ENCODE measurements around the gene TXNDC8. TPM values are rescaled to one million over a fixed set of nuclear protein-coding genes. Genes with fewer than 3 reads are reported as not detected.

The TXNDC8 gene
- total RNA-seq, 1 donor from 2014 or later: not detected

- Mint-ChIP-seq H3K27ac (no peak overlapping the region), H3K4me1 (peaks cover 1% of the 10 kb centered on the region), H3K27me3 (ENCODE audit: insufficient read depth, low read depth) (peaks cover 4% of the 10 kb centered on the region), H3K36me3 (no peaks in the 10 kb centered on the region), H3K4me3 (no peak overlapping the region), H3K9me3 (peaks cover 2% of the 10 kb centered on the region)
- no peaks in the 10 kb centered on the region for H3K27me3 ChIP-seq
- no peak overlapping the region for H3K9ac ChIP-seq
- H3K4me3 ChIP-seq: no peak overlapping the region
- no peak for DNase-seq (ENCODE audit: low spot score)
- no peaks in the 10 kb centered on the region for H3F3A ChIP-seq (ENCODE audit: low read depth)
- no peak overlapping the region for H2AFZ ChIP-seq (replicated peaks)
- no peak for TF ChIP-seq EZH2 (IDR thresholded peaks at IDR 0.05)
- no peak for TF ChIP-seq CTCF (IDR thresholded peaks at IDR 0.05)
- no peak for TF ChIP-seq EZH2phosphoT487 (IDR thresholded peaks at IDR 0.05)
- H3K36me3 ChIP-seq: no peaks in the 10 kb centered on the region
- H3K27ac ChIP-seq: no peak overlapping the region
- no peak overlapping the region for H3K4me2 ChIP-seq
- H3K4me1 ChIP-seq: no peaks in the 10 kb centered on the region
- H4K20me1 ChIP-seq (ENCODE audit: low read depth): no peaks in the 10 kb centered on the region
- H3K79me2 ChIP-seq (ENCODE audit: low read depth): no peaks in the 10 kb centered on the region
- no peaks in the 10 kb centered on the region for H3K9me3 ChIP-seq (ENCODE audit: low read depth)
Measured at GRCh38 chr9:110282018-110282738, 55.5 kb downstream of the TXNDC8 start.

- H3K4me1 ChIP-seq: no peaks in the 10 kb centered on the region
- Mint-ChIP-seq H3K27ac (no peak overlapping the region), H3K4me1 (peaks cover 8% of the 10 kb centered on the region), H3K4me3 (no peak overlapping the region), H3K9me3 (no peaks in the 10 kb centered on the region), H3K36me3 (no peaks in the 10 kb centered on the region), H3K27me3 (ENCODE audit: insufficient read depth, low read depth) (no peaks in the 10 kb centered on the region)
- TF ChIP-seq EZH2 (IDR thresholded peaks at IDR 0.05) (no peak), CTCF (IDR thresholded peaks at IDR 0.05) (no peak), EZH2phosphoT487 (IDR thresholded peaks at IDR 0.05) (no peak)
- no peak overlapping the region for H3K27ac ChIP-seq
- H3F3A ChIP-seq (ENCODE audit: low read depth): no peaks in the 10 kb centered on the region
- no peak overlapping the region for H3K4me2 ChIP-seq
- H3K9me3 ChIP-seq (ENCODE audit: low read depth): no peaks in the 10 kb centered on the region
- no peaks in the 10 kb centered on the region for H3K27me3 ChIP-seq
- H4K20me1 ChIP-seq (ENCODE audit: low read depth): no peaks in the 10 kb centered on the region
- no peaks in the 10 kb centered on the region for H3K36me3 ChIP-seq
- H3K9ac ChIP-seq: no peak overlapping the region
- no peak overlapping the region for H3K4me3 ChIP-seq
- H2AFZ ChIP-seq (replicated peaks): no peak overlapping the region
- no peaks in the 10 kb centered on the region for H3K79me2 ChIP-seq (ENCODE audit: low read depth)
- no peak for DNase-seq (ENCODE audit: low spot score)
Measured at GRCh38 chr9:110278080-110278707, 59.5 kb downstream of the TXNDC8 start.

- Mint-ChIP-seq H3K4me3 (no peak overlapping the region), H3K9me3 (no peaks in the 10 kb centered on the region), H3K36me3 (no peaks in the 10 kb centered on the region), H3K27me3 (ENCODE audit: insufficient read depth, low read depth) (no peaks in the 10 kb centered on the region), H3K27ac (peak overlapping the region; percentile 79), H3K4me1 (peaks cover 8% of the 10 kb centered on the region)
- Histone ChIP-seq H3K4me2 (no peak overlapping the region), H3K79me2 (ENCODE audit: low read depth) (no peaks in the 10 kb centered on the region), H3K4me3 (no peak overlapping the region), H3K9ac (no peak overlapping the region), H3K9me3 (ENCODE audit: low read depth) (no peaks in the 10 kb centered on the region), H3K27me3 (no peaks in the 10 kb centered on the region), H3K27ac (no peak overlapping the region), H3F3A (ENCODE audit: low read depth) (no peaks in the 10 kb centered on the region), H3K4me1 (no peaks in the 10 kb centered on the region), H2AFZ (replicated peaks) (peak overlapping the region; percentile 52), H4K20me1 (ENCODE audit: low read depth) (no peaks in the 10 kb centered on the region), H3K36me3 (no peaks in the 10 kb centered on the region)
- DNase-seq (ENCODE audit: low spot score): no peak
- TF ChIP-seq EZH2 (IDR thresholded peaks at IDR 0.05) (no peak), CTCF (IDR thresholded peaks at IDR 0.05) (no peak), EZH2phosphoT487 (IDR thresholded peaks at IDR 0.05) (no peak)
Measured at GRCh38 chr9:110276781-110277180, 60.9 kb downstream of the TXNDC8 start.

All from neural progenitor cell (in vitro differentiated cells).